ENCODE measurements around the gene ADAD2. TPM values are rescaled to one million over a fixed set of nuclear protein-coding genes. Genes with fewer than 3 reads are reported as not detected.

ADAD2 gene
- total and polyA plus RNA-seq, 9 of the 15 experiments (the other 6 are each of a cell fraction or from before 2014, with no cell fraction given): 0.07 TPM; not detected in 8

DNA sequence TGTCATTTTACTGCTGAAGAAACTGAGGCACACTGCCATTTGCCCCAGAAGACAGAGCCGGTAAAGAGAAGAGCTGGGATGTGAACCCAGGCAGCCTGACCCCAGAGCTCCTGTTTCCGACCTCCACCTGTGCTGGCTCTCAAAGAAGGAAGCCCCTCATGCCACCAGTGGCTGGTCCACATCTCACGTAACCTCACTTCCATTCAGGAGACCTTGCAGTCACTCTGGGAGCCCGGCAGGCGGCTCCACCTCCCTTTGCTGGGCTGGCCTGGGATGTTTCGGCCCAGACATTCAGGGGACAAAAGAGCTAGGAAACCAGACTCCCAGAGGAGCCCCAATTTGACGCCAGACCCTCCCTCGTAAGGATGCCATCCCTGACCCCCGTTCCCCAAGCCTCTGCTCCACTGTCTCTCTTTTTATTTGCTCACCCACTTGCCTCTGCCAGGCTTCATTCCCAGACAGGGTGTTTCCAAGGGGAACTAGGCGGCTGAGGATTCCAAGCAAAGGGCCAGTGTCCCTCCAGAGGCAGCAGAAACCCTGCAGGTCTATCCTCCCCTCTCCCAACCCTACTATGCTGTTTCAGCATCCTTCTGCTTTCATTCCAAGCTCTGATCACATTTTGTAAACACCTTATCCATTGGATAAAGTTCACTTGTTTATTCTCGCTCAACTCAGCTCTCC is 6.9 kb upstream of the ADAD2 start:
- in situ Hi-C loops (cut with MboI): loop anchor here (10.0 kb wide), 1 partner anchor 229 kb away; the partner anchor contains the start of gene OSGIN1
- no peak for FAIRE-seq

More for the DNA sequence above, 6.9 kb upstream of the ADAD2 start:
- WGBS (ENCODE audit: insufficient coverage, low coverage, missing lambda C conversion rate): 93% methylated on average over 10 of the region's 11 CpGs
- Histone ChIP-seq H3K4me3 (no peak overlapping the region), H3K9me3 (replicated peaks; ENCODE audit: control insufficient read depth, insufficient read depth, low read depth, low read length) (peaks cover 2% of the 10 kb centered on the region; the same call in 1 of the 2 replicates), H3K27ac (ENCODE audit: extremely low read depth, low read depth, low read length) (no peak overlapping the region), H4K20me1 (replicated peaks; ENCODE audit: control insufficient read depth, insufficient read depth, low read length) (no peaks in the 10 kb centered on the region), H3K27me3 (ENCODE audit: control insufficient read depth in 2 of 2, insufficient read depth in 2 of 2, low read length in 2 of 2) (no peaks in the 10 kb centered on the region), H3K4me2 (ENCODE audit: insufficient read depth, low read length) (no peak overlapping the region), H2AFZ (ENCODE audit: low read depth, low read length) (no peak overlapping the region), H3K9ac (ENCODE audit: insufficient read depth in 1 of 2, low read depth in 2 of 2, low read length in 2 of 2) (0 out of 4 replicates have a peak overlapping the region, but pooled peaks of 1 of the 2 experiments have one; percentile 5), H3K36me3 (ENCODE audit: control insufficient read depth, insufficient read depth, low read length) (peaks cover 64% of the 10 kb centered on the region; the same call in 2 of the 3 replicates), H3K79me2 (ENCODE audit: control insufficient read depth, insufficient read depth, low read length) (peaks cover 26% of the 10 kb centered on the region), H3K9me1 (ENCODE audit: control insufficient read depth, insufficient read depth, low read length) (peaks cover 13% of the 10 kb centered on the region), H3K4me1 (replicated peaks in 1 of 2; ENCODE audit: control insufficient read depth in 2 of 2, insufficient read depth in 2 of 2, low read length in 2 of 2) (peaks cover 5 to 42% of the 10 kb centered on the region in 2 experiments; a peak in 4 of 5 replicates)
- ChIA-PET POLR2A (interaction anchor here (0.6 to 0.8 kb wide), 3 partner anchors 8 to 211 kb away, joined by 3 to 4 read pairs (median 3); no protein-coding TSS in a partner anchor), CTCF (ENCODE audit: low intra/inter-chr PET ratio) (interaction anchor here (0.6 kb wide), 1 partner anchor 509 kb away, joined by 3 read pairs; no protein-coding TSS in a partner anchor)
- TF ChIP-seq SIN3A (IDR thresholded peaks at IDR 0.05; ENCODE audit: borderline replicate concordance in 2 of 2, control insufficient read depth in 1 of 2, low read depth in 2 of 2, low read length in 2 of 2) (no peak), ZNF324 (CRISPR knock-in tag; IDR thresholded peaks at IDR 0.05) (no peak), NFXL1 (CRISPR knock-in tag; IDR thresholded peaks at IDR 0.05) (no peak), RAD21 (CRISPR knock-in tag; conservative IDR thresholded peaks at IDR 0.05 in 1 of 2, IDR thresholded peaks at IDR 0.05 in 1 of 2) (0 out of 4 replicates have a peak, but pooled peaks of 1 of the 2 experiments have one; percentile 11), ETV5 (CRISPR knock-in tag; IDR thresholded peaks at IDR 0.05; ENCODE audit: low read depth) (no peak)
- TF ChIP-seq, protein P1, sequence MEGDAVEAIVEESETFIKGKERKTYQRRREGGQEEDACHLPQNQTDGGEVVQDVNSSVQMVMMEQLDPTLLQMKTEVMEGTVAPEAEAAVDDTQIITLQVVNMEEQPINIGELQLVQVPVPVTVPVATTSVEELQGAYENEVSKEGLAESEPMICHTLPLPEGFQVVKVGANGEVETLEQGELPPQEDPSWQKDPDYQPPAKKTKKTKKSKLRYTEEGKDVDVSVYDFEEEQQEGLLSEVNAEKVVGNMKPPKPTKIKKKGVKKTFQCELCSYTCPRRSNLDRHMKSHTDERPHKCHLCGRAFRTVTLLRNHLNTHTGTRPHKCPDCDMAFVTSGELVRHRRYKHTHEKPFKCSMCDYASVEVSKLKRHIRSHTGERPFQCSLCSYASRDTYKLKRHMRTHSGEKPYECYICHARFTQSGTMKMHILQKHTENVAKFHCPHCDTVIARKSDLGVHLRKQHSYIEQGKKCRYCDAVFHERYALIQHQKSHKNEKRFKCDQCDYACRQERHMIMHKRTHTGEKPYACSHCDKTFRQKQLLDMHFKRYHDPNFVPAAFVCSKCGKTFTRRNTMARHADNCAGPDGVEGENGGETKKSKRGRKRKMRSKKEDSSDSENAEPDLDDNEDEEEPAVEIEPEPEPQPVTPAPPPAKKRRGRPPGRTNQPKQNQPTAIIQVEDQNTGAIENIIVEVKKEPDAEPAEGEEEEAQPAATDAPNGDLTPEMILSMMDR (IDR thresholded peaks at IDR 0.05 in 2 of 3, conservative IDR thresholded peaks at IDR 0.05 in 1 of 3; ENCODE audit: insufficient read depth in 2 of 3, low read depth in 1 of 3, low read length in 3 of 3): peak in 2 of 3 experiments; percentile 25 to 45; a peak in 4 of 6 replicates
- DNase-seq (ENCODE audit: extremely low read depth in 1 of 4, low spot score in 3 of 4) (no peak), ATAC-seq (no peak)
- intact Hi-C loops (cut with micrococcal nuclease): no loop called here
- no TSS peak for BruUV-seq (replicated peaks)

All from K562 (cell line).